GM18499 (cell line): ENCODE data around the gene TLE6.

Source experiments
- ATAC-seq: cut with Tn5 transposase; IDR thresholded peaks from one replicate; pipeline ENCODE4 v1.9.1; 2021; ENCODE audit warnings: moderate number of reproducible peaks; ENCODE audit not compliant: insufficient read depth, unreplicated experiment

Gene TLE6

GRCh38 chr19:3041761-3042620 lies 64.6 kb downstream of the TLE6 start:
- no peak for ATAC-seq

DNA sequence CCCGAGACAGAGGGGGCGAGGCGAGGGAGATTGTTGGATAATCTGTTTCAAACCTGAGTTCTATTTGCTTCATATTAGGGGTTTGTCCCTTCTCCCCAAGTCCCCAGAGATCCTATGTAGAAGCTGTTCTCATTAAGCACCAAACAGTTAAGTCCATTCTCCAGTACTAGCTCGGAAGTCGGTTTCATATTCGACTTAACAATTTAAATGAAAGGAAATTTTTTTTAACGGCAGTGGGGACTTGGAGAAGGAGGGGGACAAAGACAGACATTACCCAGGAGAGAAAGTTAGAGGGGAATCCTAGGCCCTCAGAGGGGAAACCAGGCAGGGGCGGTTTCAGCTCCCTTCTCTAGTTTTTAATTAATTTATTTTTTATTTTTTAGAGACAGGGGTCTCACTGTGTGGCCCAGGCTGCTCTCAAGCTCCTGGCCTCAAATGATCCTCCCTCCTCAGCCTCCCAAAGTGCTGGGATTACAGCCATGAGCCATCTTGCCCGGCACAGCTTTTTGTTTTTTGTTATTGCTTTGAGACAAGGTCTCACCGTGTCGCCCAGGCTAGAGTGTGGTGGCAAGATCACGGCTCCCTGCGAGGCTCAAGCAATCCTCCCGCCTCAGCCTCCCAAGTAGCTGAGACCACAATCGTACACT lies 65.4 kb downstream of the TLE6 start:
- no peak for ATAC-seq
